ENCODE data around the gene FAM161A. TPM values are rescaled to one million over a fixed set of nuclear protein-coding genes. Genes with fewer than 3 reads are reported as not detected.

FAM161A gene
- total RNA-seq, 1 experiment from 2014 or later = 12.8 TPM

DNA sequence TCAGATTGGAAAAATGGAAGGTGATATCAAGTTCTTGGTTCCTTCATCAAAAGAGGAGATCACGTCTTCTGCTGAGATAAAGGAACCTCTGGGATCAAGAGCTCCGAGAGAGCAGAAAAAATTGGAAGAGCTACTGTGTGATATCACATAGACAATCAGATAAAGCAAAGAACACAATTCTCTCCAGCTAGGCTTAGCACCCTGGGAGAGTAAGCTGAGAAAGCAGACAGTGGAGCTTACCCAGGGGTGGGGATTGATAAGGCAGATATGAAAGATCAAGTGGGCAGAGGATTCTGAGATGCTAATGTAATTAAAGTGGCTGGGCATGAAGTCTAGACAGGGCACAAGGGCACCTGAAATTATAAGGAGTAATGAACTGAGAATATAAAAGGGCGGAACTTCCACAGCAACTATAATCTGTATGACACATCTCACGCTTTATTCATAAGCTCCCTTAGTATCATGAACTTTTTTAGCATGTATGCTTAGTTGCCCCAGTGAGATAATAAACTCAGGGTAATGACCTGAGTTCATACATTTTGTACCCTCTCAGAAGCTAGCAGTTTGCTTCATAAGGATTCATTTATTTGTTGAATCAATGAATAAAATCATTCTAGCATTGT lies 65.8 kb downstream of the FAM161A start:
- no peak overlapping the region for H3K4me3 ChIP-seq (ENCODE audit: low read depth, low read length, poor library complexity, severe bottlenecking)
- ChIA-PET CTCF (no interaction called here), POLR2A (ENCODE audit: low non-redundant PET) (no interaction called here)
- H3K9me3 ChIP-seq (ENCODE audit: low read depth, low read length, poor library complexity, severe bottlenecking) = no peaks in the 10 kb centered on the region
- no TSS peak for BruUV-seq (replicated peaks)
- H3K27ac ChIP-seq (ENCODE audit: low read depth, low read length, poor library complexity, severe bottlenecking) = no peak overlapping the region
- intact Hi-C loops (cut with micrococcal nuclease; ENCODE audit: unreplicated experiment) = no loop called here
- no peak for DNase-seq (ENCODE audit: low spot score)
- TF ChIP-seq, protein P1, sequence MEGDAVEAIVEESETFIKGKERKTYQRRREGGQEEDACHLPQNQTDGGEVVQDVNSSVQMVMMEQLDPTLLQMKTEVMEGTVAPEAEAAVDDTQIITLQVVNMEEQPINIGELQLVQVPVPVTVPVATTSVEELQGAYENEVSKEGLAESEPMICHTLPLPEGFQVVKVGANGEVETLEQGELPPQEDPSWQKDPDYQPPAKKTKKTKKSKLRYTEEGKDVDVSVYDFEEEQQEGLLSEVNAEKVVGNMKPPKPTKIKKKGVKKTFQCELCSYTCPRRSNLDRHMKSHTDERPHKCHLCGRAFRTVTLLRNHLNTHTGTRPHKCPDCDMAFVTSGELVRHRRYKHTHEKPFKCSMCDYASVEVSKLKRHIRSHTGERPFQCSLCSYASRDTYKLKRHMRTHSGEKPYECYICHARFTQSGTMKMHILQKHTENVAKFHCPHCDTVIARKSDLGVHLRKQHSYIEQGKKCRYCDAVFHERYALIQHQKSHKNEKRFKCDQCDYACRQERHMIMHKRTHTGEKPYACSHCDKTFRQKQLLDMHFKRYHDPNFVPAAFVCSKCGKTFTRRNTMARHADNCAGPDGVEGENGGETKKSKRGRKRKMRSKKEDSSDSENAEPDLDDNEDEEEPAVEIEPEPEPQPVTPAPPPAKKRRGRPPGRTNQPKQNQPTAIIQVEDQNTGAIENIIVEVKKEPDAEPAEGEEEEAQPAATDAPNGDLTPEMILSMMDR (conservative IDR thresholded peaks at IDR 0.05; ENCODE audit: low read depth, low read length) = no peak
- TF ChIP-seq EZH2 (IDR thresholded peaks at IDR 0.05; ENCODE audit: borderline replicate concordance, low read depth, low read length, poor library complexity, severe bottlenecking) = no peak
- no peaks in the 10 kb centered on the region for H3K36me3 ChIP-seq (ENCODE audit: insufficient read depth, low read length, poor library complexity, severe bottlenecking)
- H3K27me3 ChIP-seq (replicated peaks; ENCODE audit: insufficient read depth, low read depth, low read length, poor library complexity) = no peaks in the 10 kb centered on the region
- H3K4me1 ChIP-seq (ENCODE audit: insufficient read depth, low read length, poor library complexity, severe bottlenecking) = no peaks in the 10 kb centered on the region

DNA sequence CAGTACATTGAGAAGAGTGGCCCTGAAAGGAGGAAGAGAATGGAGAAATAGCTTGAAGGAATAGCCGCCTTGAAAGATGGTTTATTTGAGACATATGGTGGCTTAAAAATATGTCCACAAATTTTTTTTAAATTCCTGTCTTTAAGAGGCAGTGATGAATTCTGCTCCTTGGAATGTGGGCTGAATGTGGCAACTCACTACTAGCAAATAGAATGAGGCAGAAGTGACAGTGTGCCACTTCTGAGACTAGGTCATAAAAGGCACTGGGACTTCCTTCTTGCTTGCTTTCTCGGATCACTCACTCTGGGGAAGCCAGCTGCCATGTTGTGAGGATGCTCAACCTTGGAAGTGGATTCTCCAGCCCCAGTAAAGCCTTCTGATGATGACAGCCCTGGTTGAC lies 67.0 kb downstream of the FAM161A start:
- no peaks in the 10 kb centered on the region for H3K27me3 ChIP-seq (replicated peaks; ENCODE audit: insufficient read depth, low read depth, low read length, poor library complexity)
- no peak overlapping the region for H3K4me3 ChIP-seq (ENCODE audit: low read depth, low read length, poor library complexity, severe bottlenecking)
- H3K4me1 ChIP-seq (ENCODE audit: insufficient read depth, low read length, poor library complexity, severe bottlenecking) = no peaks in the 10 kb centered on the region
- no peaks in the 10 kb centered on the region for H3K36me3 ChIP-seq (ENCODE audit: insufficient read depth, low read length, poor library complexity, severe bottlenecking)
- intact Hi-C loops (cut with micrococcal nuclease; ENCODE audit: unreplicated experiment) = no loop called here
- DNase-seq (ENCODE audit: low spot score) = no peak
- no peaks in the 10 kb centered on the region for H3K9me3 ChIP-seq (ENCODE audit: low read depth, low read length, poor library complexity, severe bottlenecking)
- no peak for TF ChIP-seq EZH2 (IDR thresholded peaks at IDR 0.05; ENCODE audit: borderline replicate concordance, low read depth, low read length, poor library complexity, severe bottlenecking)
- TF ChIP-seq, protein P1 (conservative IDR thresholded peaks at IDR 0.05; ENCODE audit: low read depth, low read length) = no peak
- CTCF ChIA-PET = no interaction called here
- H3K27ac ChIP-seq (ENCODE audit: low read depth, low read length, poor library complexity, severe bottlenecking) = no peak overlapping the region
- POLR2A ChIA-PET (ENCODE audit: low non-redundant PET) = no interaction called here
- BruUV-seq (replicated peaks) = no TSS peak

- ChIA-PET CTCF (no interaction called here), POLR2A (ENCODE audit: low non-redundant PET) (no interaction called here)
- BruUV-seq (replicated peaks) = no TSS peak
- Histone ChIP-seq H3K27ac (ENCODE audit: low read depth, low read length, poor library complexity, severe bottlenecking) (no peak overlapping the region), H3K9me3 (ENCODE audit: low read depth, low read length, poor library complexity, severe bottlenecking) (no peaks in the 10 kb centered on the region), H3K36me3 (ENCODE audit: insufficient read depth, low read length, poor library complexity, severe bottlenecking) (no peaks in the 10 kb centered on the region), H3K4me3 (ENCODE audit: low read depth, low read length, poor library complexity, severe bottlenecking) (no peak overlapping the region), H3K4me1 (ENCODE audit: insufficient read depth, low read length, poor library complexity, severe bottlenecking) (no peaks in the 10 kb centered on the region), H3K27me3 (replicated peaks; ENCODE audit: insufficient read depth, low read depth, low read length, poor library complexity) (no peaks in the 10 kb centered on the region)
- DNase-seq (ENCODE audit: low spot score) = no peak
- TF ChIP-seq EZH2 (IDR thresholded peaks at IDR 0.05; ENCODE audit: borderline replicate concordance, low read depth, low read length, poor library complexity, severe bottlenecking) = no peak
- TF ChIP-seq, protein P1 (conservative IDR thresholded peaks at IDR 0.05; ENCODE audit: low read depth, low read length) = no peak
- intact Hi-C loops (cut with micrococcal nuclease; ENCODE audit: unreplicated experiment) = no loop called here
These were observed 68.3 kb downstream of the FAM161A start for GRCh38 chr2:61785583-61785982.
